ENCODE measurements around the gene TNIP2.

DNA sequence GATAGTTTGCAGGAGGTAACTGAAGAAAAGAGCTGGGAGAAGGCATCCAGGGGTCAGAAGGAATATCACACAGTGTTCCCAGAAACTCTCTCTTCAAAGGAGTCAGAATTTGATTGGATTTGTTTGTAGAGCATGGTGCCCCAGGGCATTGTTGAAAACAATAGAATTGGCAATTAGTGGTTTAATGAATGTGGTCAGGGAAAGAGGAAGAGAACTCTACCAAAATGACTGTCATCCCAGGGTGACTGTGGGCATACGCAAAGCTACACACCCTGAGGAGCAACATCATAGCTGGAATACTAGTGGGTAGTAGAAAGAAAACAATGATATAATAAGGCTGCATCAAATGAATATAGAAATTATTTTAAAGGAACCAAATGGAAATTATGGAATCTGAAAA lies 21.5 kb downstream of the TNIP2 start:
- TF ChIP-seq, protein P1, sequence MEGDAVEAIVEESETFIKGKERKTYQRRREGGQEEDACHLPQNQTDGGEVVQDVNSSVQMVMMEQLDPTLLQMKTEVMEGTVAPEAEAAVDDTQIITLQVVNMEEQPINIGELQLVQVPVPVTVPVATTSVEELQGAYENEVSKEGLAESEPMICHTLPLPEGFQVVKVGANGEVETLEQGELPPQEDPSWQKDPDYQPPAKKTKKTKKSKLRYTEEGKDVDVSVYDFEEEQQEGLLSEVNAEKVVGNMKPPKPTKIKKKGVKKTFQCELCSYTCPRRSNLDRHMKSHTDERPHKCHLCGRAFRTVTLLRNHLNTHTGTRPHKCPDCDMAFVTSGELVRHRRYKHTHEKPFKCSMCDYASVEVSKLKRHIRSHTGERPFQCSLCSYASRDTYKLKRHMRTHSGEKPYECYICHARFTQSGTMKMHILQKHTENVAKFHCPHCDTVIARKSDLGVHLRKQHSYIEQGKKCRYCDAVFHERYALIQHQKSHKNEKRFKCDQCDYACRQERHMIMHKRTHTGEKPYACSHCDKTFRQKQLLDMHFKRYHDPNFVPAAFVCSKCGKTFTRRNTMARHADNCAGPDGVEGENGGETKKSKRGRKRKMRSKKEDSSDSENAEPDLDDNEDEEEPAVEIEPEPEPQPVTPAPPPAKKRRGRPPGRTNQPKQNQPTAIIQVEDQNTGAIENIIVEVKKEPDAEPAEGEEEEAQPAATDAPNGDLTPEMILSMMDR (IDR thresholded peaks at IDR 0.05; ENCODE audit: low read depth, low read length, missing input control), result no peak
- TF ChIP-seq TAF1 (conservative IDR thresholded peaks at IDR 0.05) (no peak), ZBTB33 (IDR thresholded peaks at IDR 0.05) (no peak), SP1 (IDR thresholded peaks at IDR 0.05) (no peak), JUND (IDR thresholded peaks at IDR 0.05) (no peak)
